Stimulated activated CD8-positive, alpha-beta memory T cell treated with anti-CD3 and anti-CD28 coated beads, Interleukin-15, amount 100 ng/mL, for 4 hours (primary cell): Measurements from ENCODE around the gene GDF11.

Experiments used
- DNase-seq, 2 donors: peaks; one replicate each; pipeline ENCODE4 v3.0.0-alpha.2; 2020; ENCODE audit warnings: low read depth in 2 of 2

Gene GDF11

GRCh38 chr12:55795950-55796349, 53.0 kb downstream of the GDF11 start:
- no peak for DNase-seq

GRCh38 chr12:55797068-55797467, 54.1 kb downstream of the GDF11 start:
- DNase-seq = no peak

GRCh38 chr12:55797550-55797949, 54.6 kb downstream of the GDF11 start:
- no peak for DNase-seq
